ENCODE measurements around the gene MPZL2.

GRCh38 chr11:118223570-118223969, 40.5 kb downstream of the MPZL2 start:
- TF ChIP-seq POLR2A (IDR thresholded peaks at IDR 0.05; ENCODE audit: low read depth) (no peak), POLR2AphosphoS5 (IDR thresholded peaks at IDR 0.05) (no peak), EP300 (IDR thresholded peaks at IDR 0.05) (no peak)
- TF ChIP-seq, protein P1, sequence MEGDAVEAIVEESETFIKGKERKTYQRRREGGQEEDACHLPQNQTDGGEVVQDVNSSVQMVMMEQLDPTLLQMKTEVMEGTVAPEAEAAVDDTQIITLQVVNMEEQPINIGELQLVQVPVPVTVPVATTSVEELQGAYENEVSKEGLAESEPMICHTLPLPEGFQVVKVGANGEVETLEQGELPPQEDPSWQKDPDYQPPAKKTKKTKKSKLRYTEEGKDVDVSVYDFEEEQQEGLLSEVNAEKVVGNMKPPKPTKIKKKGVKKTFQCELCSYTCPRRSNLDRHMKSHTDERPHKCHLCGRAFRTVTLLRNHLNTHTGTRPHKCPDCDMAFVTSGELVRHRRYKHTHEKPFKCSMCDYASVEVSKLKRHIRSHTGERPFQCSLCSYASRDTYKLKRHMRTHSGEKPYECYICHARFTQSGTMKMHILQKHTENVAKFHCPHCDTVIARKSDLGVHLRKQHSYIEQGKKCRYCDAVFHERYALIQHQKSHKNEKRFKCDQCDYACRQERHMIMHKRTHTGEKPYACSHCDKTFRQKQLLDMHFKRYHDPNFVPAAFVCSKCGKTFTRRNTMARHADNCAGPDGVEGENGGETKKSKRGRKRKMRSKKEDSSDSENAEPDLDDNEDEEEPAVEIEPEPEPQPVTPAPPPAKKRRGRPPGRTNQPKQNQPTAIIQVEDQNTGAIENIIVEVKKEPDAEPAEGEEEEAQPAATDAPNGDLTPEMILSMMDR (IDR thresholded peaks at IDR 0.05): no peak
